Measurements from ENCODE around the gene POLG2.
"Not testable (repeated sequence)": the region's sequence is repeated elsewhere in the genome, so short reads cannot be mapped to it uniquely, and the experiment has no call there.

Gene POLG2

DNA sequence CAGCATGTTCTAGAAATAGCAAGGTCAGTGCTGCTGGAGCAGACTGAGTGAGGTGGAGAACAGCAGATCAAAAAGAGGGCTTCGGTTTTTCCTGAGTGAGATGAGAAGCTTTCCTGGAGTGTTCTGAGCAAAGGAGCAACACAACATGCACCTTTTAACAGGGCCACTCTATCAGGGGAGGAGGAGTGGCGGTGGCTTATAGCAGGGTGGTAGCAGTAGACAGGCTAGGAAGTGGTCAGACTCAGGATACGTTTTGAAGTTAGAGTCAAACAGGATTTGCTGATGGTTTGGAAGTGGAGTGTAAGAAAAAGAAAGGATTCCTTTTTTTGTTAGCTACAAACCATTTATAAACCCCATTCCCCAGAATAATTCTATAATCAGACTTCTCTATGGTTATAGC is 12.5 kb downstream of the POLG2 start:
- DNase-seq (ENCODE audit: low read depth), result no peak

DNA sequence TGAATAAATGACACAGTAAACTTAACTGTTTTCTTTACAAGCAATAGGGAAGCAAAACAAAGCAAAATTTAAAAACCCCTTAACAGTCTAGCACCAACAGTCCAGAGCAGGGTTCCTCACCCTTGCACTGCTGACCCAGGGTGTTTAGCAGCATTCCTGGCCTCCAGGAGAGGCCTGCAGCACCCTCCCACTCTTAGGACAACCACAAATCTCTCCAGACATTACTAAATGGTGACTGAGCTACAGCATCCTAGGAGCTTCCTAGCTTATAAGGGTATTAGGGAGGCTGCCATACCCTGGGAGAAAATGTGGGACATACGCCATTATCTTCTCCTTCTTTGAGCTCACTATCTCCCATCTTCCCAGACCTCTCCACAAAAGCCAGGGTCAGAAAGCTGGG is 15.9 kb downstream of the POLG2 start:
- DNase-seq (ENCODE audit: low read depth), result no peak

DNA sequence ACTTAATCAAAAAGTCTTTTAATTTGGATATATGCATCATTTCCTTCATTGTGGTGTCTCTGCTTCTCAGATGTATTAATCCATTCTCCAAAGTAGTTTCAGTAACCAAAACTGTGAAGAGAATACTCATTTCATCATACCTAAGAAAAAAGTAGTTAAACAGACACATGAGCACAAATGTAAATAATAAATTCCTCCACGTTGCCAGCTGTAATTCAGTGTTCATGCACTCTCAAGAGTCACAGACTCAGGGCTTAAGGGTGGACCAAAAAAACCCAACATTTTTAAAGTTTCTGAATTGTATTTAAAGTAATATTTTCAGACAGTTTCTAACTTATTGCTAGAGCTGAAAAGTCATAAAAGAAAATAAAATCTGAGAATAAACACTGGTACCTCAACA is 19.0 kb downstream of the POLG2 start:
- no peak for DNase-seq (ENCODE audit: low read depth)

DNA sequence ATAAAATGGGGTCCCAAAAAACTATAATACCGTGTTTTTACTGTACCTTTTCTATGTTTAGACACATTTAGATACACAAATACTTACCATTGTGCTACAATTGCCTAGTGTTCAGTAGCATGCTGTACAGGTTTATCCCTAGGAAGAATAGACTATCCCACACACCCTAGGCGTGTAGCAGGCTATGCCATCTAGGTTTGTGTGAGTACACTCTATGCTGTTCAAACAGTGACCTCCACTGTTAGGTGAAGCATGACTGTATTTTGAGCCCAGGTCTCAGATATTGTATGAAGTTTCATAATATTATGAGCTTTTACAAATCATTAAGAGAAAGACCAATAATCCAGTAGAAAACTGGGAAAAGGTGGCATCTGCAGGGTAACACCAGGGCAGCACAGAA is 24.3 kb downstream of the POLG2 start:
- DNase-seq (ENCODE audit: low read depth), result no peak

DNA sequence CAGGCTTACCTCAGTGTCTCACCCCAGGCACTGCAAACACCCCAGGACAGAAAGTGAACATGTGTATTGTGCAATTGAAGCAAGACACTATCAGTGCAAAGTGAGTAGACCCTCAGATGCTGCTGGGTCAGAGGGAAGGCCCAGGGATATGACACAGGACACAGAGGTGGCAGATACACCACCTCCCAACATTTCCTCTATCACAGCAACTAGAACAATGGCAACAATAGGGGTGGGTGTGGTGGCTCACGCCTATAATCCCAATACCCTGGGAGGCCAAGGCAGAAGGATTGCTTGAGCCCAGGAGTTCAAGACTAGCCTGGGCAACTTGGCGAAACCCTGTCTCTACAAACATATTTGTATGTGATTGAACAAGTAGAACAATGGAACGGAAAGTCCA is 25.4 kb downstream of the POLG2 start:
- DNase-seq (ENCODE audit: low read depth), result no peak

DNA sequence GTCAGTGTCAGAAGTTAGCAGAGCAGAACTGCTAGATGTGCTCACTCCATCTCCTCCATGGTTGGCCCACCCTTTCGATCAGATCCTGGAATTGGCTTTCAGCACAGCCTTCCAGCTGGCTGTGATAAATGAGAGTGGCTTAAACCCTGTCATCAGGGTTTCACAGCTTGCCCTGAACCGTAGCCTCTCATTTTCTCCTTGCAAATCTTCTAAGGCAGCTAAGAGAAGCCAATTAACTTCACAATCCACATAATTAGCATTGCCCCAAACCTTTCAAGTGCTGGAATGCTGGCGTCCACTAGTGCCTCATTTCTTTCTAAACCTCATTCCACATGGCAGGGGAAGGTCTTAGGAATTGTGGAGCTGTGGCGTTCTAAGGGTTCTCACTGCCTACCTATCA is 26.2 kb downstream of the POLG2 start:
- DNase-seq (ENCODE audit: low read depth), result no peak

DNA sequence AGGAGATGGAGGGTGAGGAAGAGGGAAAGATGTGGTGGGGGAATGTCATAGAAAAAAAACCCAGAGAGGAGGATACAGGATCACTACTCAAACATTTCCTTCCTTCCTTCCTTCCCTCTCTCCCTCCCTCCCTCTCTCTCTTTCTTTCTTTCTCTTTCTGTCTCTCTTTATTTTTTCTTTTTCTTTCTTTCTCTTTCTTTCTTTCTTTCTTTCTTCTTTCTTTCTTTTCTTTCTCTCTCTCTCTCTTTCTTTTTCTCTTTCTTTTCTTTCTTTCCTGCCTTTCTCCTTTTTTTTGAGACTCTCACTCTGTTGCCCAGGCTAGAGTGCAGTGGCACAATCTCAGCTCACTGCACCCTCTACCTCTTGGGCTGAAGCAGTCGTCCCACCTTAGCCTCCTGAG is 30.0 kb downstream of the POLG2 start:
- not testable (repeated sequence) for DNase-seq (ENCODE audit: low read depth)

DNA sequence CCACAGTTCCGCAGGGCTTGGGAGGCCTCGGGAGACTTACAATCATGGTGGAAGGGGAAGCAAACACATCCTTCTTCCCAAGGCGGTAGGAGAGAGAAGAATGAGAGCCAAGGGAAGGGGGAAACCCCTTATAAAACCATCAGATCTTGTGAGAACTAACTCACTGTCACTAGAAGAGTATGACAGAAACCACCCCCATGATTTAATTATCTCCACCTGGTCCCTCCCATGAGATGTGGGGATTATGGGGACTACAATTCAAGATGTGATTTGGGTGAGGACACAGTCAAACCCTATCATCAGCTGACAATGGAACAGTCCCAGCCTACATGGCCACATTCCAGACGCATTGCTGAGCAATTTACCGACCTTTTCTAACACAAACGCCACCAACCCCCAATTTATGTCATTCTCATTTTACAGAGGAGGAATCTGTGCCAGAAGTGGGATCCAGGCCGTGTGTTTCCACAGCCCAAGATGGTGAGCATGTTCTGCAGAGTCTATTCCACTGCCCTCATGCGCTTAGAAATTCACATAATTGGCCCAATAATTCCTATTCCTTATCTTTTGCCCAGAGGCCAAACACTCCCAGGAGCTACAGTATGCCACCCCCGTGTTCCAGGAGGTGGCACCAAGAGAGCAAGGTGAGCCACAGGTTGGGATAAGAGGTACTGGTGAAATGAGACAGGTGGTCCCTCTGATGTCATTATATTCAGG is 30.7 kb downstream of the POLG2 start:
- DNase-seq (ENCODE audit: low read depth), result no peak

DNA sequence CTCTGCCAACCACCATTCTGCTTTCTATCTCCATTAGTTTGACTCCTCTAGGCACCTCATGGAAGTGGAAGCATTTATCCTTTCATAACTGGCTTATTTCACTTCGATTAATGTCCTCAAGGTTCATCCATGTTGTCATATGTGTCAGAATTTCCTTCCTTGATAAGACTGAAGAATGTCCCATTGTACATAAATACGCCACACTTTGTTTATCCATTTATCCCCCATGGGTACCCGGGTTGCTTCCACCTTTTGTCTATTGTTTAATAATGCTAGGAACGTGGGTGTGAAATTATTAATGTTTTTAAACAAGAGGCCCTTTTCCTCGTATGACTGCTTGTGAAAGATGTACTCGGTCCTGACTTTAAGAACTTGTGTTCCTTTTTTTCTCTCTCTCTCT is 35.1 kb downstream of the POLG2 start:
- no peak for DNase-seq (ENCODE audit: low read depth)

DNA sequence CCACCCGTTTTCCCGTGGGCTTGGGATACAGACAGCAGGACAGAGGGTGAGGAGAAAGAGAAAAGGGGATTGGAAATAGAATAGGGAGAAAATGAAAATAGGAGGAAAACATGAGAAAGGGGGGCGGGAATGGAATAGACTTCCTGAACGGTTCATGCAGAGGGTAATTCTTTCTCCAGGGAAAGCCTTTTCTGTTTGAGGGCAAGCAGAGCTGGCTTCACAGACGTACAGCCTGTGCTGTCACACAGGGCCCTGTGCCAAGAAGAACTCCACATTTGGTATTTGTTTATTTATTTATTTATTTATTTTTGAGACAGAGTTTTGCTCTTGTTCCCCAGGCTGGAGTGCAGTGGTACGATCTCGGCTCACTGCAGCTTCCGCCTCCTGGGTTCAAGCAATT is 35.9 kb downstream of the POLG2 start:
- no peak for DNase-seq (ENCODE audit: low read depth)

DNA sequence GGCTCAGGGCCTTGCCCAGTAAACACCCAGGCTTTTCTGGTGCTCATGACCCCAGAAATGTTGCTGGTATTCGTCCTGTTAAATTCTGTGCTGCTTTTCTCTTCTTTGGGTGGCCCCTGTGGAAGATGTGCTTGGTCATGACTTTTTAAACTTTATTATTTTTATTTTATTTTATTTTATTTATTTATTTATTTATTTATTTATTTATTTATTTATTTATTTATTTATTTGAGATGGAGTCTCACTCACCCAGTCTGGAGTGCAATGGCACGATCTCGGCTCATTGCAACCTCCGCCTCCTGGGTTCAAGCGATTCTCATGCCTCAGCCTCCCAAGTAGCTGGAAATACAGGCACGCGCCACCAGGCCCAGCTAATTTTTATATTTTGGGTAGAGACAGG is 37.0 kb downstream of the POLG2 start:
- not testable (repeated sequence) for DNase-seq (ENCODE audit: low read depth)

DNA sequence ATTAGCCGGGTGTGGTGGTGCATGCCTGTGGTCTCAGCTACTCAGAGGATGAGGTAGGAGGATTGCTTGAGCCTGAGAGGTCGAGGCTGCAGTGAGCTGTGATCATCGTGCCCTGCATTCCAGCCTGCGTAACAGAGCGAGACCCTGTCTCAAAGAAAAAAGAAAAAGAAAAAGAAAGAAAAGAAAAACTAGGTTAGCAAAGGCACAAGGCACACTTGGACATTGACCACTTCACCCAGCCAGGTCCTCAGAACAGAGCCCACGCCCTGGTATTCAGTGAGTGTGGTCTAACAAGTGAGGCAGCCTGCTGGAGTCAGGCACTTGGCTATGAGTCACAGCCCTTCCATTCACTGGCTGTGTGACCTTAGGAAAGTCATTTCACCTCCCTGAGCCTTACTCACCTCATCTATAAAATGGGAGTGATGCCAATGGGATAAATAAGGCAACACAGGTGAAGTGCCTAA is 37.5 kb downstream of the POLG2 start:
- DNase-seq (ENCODE audit: low read depth), result no peak

DNA sequence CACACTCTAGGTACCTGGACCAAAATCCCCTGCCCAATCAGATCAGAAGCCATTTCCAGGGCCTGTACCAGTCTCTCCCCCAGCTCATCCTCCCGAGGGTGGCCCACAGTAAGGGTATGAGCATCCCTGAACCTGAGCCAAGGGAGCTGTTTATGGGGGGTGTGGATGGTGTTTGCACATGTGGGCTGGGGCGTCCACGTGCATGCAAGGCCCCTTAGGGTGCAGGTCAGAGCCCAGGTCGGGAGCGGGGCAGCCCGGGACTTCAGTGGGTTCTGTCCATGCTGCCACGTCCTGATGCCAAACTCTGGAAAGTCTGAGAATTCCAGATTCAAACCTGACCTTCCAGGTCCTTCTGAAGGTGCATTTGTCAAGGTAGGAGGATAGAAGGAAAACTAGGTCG is 38.1 kb downstream of the POLG2 start:
- DNase-seq (ENCODE audit: low read depth), result no peak

DNA sequence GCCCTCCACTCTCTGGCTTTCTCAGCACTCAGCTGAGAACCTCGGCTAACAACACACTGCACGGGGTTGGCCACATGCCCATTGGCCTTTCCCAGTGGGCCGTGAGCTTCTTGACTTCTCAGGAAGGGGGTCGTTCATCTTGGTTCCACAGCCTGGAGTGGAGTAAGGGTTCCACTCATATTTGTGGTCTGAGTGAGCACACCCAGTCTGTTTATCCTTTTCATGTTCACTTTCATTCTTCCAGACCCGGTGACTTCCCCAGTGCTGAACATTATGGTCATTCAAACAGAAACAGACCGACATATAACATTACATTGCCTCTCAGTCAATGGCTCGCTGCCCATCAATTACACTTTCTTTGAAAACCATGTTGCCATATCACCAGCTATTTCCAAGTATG is 39.7 kb downstream of the POLG2 start:
- DNase-seq (ENCODE audit: low read depth), result no peak

DNA sequence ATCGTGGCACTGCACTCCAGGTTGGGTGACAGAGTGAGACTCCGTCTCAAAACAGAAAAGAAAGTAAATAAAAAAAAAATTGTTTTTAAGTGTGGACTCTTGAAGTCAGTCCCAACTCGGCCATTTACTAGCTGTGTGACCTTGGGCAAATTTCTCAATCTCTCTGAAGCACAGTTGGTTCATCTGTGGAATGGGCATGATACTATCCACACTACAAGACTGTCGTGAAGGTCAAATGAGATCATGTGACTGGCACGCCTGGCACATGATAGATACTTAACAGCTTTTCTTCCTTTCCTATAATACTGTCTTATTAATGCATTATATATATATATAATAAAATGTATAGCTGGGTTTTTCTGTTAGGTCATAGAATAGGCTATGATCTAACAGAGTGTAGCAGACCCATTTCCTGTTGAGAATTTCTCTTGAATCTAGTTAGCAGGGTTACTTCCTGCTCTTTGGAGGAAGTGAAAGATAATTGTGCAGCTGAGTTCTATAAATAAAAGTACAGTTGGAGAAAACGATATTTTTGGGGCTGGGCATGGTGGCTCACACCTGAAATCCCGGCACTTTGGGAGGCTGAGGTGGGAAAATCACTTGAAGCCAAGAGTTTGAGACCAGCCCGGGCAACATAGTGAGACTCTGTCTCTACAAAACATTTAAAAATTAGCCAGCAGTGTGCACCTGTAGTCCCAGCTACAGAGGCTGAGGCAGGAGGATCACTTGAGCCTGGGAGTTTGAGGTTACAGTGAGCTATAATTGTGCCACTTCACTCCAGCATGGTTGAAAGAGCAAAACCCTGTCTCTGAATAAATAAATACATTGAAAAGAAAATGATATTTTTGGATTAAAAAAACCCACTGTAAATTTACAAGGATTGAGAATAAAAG is 40.6 kb downstream of the POLG2 start:
- DNase-seq (ENCODE audit: low read depth), result no peak

DNA sequence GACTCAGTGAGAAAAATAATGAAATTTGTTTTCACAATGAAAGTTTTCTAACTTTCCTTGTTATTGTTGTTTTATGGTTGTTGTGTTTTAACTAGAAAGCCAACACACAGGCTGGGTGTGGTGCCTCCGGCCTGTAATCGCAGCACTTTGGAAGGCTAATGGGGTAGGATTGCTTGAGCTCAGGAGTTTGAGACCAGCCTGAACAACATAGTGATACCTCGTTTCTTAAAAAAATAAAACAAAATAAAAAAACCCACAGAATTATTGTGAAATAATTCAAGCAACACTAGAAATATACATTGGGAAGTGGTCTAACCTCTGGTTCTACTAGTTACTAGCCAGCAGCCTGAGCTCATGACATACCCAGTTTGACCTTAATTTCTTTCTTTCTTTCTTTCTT is 47.3 kb downstream of the POLG2 start:
- no peak for DNase-seq (ENCODE audit: low read depth)

DNA sequence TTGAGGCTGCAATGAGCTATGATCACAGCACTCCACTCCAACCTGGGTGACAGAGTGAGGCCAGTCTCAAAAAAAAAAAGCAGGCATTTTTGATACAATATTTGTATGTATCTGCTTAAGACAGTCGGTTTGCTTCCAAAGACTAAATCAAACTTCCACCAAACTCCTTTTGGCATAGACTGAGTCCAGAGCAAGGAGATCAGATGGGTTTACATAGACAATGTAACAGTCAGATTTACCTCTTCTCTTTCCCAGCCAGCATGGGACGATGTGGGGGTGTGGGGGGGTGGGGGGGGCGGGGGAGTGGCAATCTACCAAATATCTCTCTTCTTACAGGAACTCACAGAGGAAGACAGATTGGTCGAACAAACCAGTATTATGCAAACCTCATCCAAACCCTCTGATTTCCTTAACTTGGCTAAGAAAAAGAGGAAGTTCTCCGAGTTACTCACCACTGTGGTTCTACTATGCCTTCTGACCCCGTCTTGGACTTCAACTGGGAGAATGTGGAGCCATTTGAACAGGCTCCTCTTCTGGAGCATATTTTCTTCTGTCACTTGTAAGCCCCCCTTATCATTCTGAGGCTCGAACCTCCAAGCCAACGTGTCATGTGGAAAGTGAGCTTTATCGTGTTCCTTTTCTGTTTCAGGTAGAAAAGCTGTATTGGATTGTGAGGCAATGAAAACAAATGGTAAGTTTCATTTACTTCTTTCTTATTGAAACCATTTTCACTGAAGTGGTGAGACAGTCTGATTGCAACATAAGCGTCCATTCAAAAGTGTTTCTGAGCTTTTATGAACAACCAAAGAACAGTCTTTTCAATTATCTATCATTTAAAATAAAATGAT is 48.0 kb downstream of the POLG2 start, which contains the start of gene MILR1:
Gene MILR1, plus strand, starts transcription at position 451 of the 848 bp plus-strand sequence. Its CDS starts 54 bp downstream, at position 505.
- no peak for DNase-seq (ENCODE audit: low read depth)

DNA sequence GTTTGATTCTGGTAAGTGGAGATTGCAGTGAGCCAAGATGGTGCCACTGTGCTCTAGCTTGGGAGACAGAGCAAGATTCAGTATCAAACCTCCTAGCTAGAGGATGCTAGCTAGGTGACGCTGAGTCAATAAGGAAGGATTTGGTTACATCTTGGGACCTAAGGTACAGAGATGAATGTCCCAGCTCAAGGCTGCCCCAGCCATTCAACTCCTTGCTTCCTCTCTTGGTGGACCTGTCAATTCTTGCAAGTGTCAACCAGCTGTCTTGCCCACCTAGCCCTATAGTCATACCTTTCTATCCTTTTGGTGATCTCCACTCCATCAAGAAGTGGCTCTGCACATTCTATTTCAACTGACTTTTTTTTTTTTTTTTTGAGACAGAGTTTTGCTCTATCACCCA is 49.3 kb downstream of the POLG2 start:
- no peak for DNase-seq (ENCODE audit: low read depth)

DNA sequence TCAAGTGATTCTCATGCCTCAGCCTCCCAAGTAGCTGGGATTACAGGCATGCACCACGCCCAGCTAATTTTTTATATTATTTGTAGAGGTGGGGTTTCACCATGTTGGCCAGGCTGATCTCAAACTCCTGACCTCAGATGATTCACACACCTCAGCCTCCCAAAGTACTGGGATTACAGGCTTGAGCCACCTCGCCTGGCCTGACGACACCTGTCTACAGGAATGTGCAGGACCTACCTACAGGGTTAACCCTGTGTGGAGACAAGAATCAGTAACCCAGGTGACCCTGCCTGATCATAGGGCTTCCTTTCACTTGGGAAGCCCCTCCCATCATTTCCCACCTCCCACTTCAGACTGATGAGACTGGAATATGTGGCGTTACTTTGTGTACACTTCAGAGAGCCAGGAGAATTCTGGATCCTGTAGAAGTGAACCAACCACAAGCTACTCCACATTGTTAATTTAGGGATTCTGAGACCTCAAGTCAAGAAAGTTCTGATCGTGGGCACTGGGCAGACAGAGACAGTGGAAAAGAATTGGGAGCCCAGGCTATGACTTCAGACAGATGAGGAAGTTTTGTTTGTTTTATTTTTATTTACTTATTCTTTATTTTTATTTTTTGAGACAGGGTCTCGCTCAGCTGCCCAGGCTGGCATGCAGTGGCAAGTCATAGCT is 53.6 kb downstream of the POLG2 start:
- DNase-seq (ENCODE audit: low read depth), result no peak

DNA sequence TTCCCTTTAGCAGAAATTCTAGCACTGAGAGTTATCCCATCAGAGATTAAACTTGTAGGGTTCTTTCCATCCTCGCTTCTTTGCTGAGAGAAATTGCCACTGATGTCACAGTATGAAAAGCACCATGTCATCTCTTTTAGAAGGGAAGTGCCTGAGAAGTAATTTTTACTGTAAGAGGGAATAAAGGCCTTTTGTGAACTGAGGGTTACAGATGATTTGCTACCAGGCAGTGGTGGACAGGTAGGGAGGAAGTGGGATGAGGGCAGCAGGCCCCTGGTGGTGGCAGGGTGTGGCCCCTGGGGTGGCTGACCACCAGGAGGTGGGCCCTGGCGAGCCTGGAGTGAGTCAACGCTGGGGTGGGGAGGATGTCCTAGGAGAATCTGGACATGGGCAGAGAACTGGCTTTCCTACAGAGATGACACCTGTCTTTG is 54.3 kb downstream of the POLG2 start:
- DNase-seq (ENCODE audit: low read depth), result no peak

DNA sequence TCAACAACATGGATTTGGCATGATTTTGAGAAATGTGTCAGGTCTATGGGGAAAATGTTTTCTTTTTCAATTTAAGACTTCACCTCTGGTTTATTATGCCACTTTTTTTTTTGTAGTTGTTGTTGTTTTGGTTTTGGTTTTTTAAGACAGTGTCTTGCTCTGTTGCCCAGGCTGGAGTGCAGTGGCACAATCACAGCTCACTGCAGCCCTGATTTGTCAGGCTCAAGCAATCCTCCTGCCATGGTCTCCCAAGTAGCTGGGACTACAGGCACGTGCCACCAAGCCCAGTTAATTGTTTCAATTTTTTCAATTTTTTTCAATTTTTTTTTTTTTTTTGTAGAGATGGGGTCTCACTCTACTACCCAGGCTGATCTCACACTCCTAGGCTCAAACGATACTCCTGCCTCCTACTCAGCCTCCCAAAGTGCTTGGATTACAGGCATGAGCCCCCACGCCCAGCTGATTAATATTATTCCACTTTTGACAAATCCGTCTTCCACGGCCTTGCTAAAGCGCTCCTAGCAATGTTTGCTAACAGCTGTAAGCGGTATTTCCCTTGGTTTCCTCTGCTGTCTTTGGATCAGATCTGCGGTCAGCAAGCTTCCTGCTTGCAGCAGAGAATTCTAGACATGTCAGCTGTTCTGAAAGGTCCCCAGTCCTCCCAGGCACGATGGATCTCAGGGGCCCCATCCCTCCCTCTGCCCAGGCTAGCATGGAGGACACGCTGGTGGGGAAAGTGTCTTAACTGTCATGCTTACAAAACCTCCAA is 54.9 kb downstream of the POLG2 start:
- DNase-seq (ENCODE audit: low read depth), result no peak
